ENCODE data around the gene DAPK2. TPM values are rescaled to one million over a fixed set of nuclear protein-coding genes. Genes with fewer than 3 reads are reported as not detected.
"Not testable (repeated sequence)": the region's sequence is repeated elsewhere in the genome, so short reads cannot be mapped to it uniquely, and the experiment has no call there.

The DAPK2 gene
- total and polyA plus RNA-seq, 9 donors: 2.9 to 5.9 (median 3.9) TPM

DNA sequence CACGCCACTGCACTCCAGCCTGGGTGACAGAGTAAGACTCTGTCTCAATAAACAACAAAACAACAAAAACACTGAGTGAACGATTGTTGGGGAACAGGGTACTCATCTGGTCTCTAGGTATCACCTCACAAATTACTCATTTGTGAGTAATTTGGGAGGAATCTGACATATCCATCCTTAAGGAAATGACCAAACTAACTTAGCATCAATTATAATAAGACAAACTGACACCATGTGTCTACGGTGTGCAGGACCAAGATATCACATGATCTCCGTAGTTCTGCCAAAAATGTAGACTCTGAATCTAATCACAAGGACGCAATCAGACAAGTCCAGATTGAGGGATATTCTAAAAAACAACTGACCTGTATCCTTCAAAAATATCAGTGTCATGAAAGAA, 12.0 kb upstream of the DAPK2 start:
- DNase-seq: no peak
- H3K36me3 ChIP-seq (ENCODE audit: control insufficient read depth, insufficient read depth, low read length): no peaks in the 10 kb centered on the region
- WGBS (ENCODE audit: insufficient coverage): no CpG with 5 or more reads among the region's 5 CpGs

DNA sequence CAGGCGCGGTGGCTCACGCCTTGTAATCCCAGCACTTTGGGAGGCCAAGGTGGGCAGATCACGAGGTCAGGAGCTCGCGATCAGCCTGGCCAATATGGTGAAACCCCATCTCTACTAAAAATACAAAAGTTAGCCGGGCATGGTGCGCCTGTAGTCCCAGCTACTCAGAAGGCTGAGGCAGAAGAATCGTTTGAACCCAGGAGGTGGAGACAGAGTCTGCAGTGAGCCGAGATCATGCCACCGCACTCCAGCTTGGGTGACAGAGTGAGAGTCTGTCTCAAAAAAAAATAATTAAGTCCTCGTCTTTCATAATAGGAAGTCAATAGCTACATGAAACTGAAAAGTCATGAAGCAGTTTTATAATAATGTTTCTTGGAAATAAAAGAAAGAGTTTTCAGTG, 7.4 kb upstream of the DAPK2 start:
- H3K4me1 ChIP-seq (ENCODE audit: control insufficient read depth, insufficient read depth, low read length); H3K4me3 ChIP-seq (ENCODE audit: low read length); DNase-seq; H3K27ac ChIP-seq (ENCODE audit: low read length); H3K36me3 ChIP-seq (ENCODE audit: control insufficient read depth, insufficient read depth, low read length); H3K9me3 ChIP-seq (replicated peaks; ENCODE audit: control insufficient read depth, low read depth, low read length); H3K27me3 ChIP-seq (ENCODE audit: control insufficient read depth, insufficient read depth, low read length): not testable (repeated sequence)
- WGBS (ENCODE audit: insufficient coverage): 75% methylated on average over 5 of the region's 12 CpGs

More for the DNA sequence above, 12.0 kb upstream of the DAPK2 start:
- no peaks in the 10 kb centered on the region for H3K4me1 ChIP-seq (ENCODE audit: control insufficient read depth, insufficient read depth, low read length)
- H3K4me3 ChIP-seq (ENCODE audit: low read length): no peak overlapping the region
- no peak overlapping the region for H3K27ac ChIP-seq (ENCODE audit: low read length)
- no peaks in the 10 kb centered on the region for H3K9me3 ChIP-seq (replicated peaks; ENCODE audit: control insufficient read depth, low read depth, low read length)
- H3K27me3 ChIP-seq (ENCODE audit: control insufficient read depth, insufficient read depth, low read length): no peaks in the 10 kb centered on the region

DNA sequence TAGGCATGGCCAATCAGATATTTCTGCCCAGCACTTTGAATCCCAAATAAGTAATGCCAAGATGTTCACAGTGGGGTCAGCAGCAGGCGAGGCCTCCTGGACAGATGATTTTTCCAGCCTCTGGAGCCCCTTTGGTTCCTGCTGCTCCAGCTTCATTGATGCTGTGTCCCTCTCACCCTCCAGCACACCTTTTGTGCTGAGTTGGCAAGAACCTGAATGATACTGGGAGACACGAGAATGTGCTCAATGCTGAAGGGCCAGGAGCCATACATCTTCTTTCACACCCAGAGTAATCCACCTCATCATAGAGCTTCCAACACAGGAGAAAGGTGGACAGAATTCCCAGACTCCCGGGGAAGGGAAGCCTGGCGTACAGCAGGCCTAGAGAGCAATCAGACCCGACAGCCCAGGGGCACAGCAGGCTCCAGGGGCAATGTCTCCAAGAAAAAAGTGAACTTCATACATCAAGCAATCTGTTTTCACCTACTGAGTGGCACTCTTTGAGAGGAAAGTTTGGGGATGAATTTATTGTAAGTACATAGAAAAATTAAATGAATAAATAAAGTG, 6.7 kb upstream of the DAPK2 start:
- Histone ChIP-seq H3K9me3 (replicated peaks; ENCODE audit: control insufficient read depth, low read depth, low read length) (no peaks in the 10 kb centered on the region), H3K27ac (ENCODE audit: low read length) (no peak overlapping the region), H3K4me1 (ENCODE audit: control insufficient read depth, insufficient read depth, low read length) (peaks cover 9% of the 10 kb centered on the region), H3K36me3 (ENCODE audit: control insufficient read depth, insufficient read depth, low read length) (no peaks in the 10 kb centered on the region), H3K4me3 (ENCODE audit: low read length) (no peak overlapping the region), H3K27me3 (ENCODE audit: control insufficient read depth, insufficient read depth, low read length) (peaks cover 4% of the 10 kb centered on the region)
- WGBS (ENCODE audit: insufficient coverage): 100% methylated on average over 2 of the region's 5 CpGs
- no peak for DNase-seq

DNA sequence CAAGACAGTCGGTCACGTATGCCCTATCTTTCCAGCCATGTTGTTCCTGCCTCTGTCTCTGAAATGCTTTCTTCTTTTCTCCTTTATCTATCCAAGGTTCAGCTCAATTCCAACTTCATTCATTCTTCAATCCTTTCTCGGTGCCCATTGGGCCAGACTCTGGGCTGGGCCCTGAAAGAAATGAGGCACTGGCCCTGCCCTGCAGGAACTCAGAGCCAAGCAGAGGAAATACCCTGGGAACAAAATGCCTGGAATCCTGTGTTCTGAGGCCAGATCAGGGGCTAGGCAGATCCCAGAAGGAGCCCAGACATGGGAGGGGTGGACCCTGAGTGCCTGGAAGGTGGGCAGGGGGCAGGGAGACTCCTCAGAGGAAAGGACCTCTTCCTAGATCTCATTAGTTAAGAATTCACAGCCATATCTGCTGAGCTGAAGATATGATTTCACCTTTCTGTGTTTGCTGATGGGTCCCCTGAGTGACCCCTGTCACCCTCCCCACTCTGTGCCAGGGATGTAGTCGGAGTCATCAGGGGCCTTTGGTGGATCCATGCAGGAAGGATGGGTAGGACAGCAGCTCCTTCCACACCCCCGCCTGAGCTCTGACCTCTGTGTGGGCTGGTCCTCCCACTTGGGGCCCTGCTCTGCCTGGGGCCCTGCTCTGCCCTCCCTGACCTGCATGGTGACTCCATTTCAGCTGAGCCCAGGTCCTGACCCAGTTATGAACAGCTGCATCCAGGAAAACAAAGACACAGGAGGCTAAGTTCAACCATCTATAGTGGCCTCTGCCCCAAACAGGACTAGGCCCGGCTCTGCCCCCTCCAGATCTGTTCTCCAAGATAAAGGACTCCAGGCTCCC, 5.3 kb upstream of the DAPK2 start:
- H3K27me3 ChIP-seq (ENCODE audit: control insufficient read depth, insufficient read depth, low read length): peaks cover 12% of the 10 kb centered on the region
- no peaks in the 10 kb centered on the region for H3K36me3 ChIP-seq (ENCODE audit: control insufficient read depth, insufficient read depth, low read length)
- 79% methylated on average over 4 of the region's 6 CpGs for WGBS (ENCODE audit: insufficient coverage)
- no peak overlapping the region for H3K27ac ChIP-seq (ENCODE audit: low read length)
- no peak overlapping the region for H3K4me3 ChIP-seq (ENCODE audit: low read length)
- H3K9me3 ChIP-seq (replicated peaks; ENCODE audit: control insufficient read depth, low read depth, low read length): no peaks in the 10 kb centered on the region
- H3K4me1 ChIP-seq (ENCODE audit: control insufficient read depth, insufficient read depth, low read length): peaks cover 16% of the 10 kb centered on the region
- DNase-seq: no peak

DNA sequence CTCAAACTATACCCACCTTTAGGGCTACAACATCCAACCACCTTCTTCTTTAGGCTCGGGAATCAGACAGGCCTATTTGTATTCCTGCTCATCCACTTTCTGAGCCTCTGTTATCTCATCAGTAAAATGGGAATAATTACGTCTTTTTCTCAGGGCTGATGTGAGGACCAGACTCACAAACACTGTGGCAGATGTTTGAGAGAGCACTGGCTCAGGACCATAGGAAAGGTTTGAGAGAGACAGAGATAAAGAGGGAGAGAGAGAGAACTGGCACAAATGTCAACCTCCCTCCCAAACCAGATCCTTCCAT, 4.8 kb upstream of the DAPK2 start:
- Histone ChIP-seq H3K9me3 (replicated peaks; ENCODE audit: control insufficient read depth, low read depth, low read length) (no peaks in the 10 kb centered on the region), H3K4me3 (ENCODE audit: low read length) (no peak overlapping the region), H3K36me3 (ENCODE audit: control insufficient read depth, insufficient read depth, low read length) (no peaks in the 10 kb centered on the region), H3K27ac (ENCODE audit: low read length) (no peak overlapping the region), H3K27me3 (ENCODE audit: control insufficient read depth, insufficient read depth, low read length) (peaks cover 15% of the 10 kb centered on the region), H3K4me1 (ENCODE audit: control insufficient read depth, insufficient read depth, low read length) (peaks cover 18% of the 10 kb centered on the region)
- WGBS (ENCODE audit: insufficient coverage): no CpG with 5 or more reads among the region's 2 CpGs
- DNase-seq: no peak

DNA sequence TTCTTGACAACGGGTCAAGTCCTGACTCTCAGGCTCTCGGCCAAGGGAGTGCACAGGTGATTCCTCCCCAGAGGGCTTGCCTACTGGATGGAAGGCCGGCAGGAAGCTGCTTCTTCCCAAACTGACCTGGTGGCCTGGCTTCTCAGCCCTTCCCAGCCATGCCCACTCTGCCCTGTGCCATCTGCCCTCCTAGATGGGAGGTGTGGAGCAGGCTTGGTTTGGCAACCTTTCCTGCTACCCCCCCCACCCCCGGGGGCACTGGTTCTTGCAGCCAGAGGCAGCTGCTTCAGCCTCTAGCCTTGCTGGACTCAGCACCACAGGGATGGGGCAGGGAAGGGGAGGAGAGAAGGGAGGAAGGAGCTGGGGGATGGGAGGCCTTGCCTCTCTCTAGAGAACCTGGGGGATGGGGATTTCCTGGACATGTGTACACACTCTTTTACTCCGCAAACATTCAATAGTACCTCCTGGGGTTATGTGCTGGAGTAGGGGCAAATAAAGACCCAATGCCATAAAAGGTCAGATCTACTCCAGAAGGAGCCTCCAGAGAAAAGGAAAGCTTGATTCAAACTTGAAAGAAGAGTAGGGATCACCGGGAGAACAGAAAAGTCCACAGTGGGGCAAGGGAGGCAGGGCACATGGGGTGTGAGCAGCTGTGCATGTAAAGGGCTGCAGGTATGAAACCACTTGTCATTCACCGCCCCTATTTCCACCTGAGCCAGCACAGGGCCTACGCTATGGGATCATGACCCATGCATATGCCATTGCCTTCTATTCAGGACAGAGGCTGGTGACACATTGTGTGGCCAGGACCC, 4.2 kb upstream of the DAPK2 start:
- DNase-seq: peak; percentile 13
- Histone ChIP-seq H3K9me3 (replicated peaks; ENCODE audit: control insufficient read depth, low read depth, low read length) (no peaks in the 10 kb centered on the region), H3K4me1 (ENCODE audit: control insufficient read depth, insufficient read depth, low read length) (peaks cover 22% of the 10 kb centered on the region), H3K27me3 (ENCODE audit: control insufficient read depth, insufficient read depth, low read length) (peaks cover 18% of the 10 kb centered on the region), H3K27ac (ENCODE audit: low read length) (no peak overlapping the region), H3K4me3 (ENCODE audit: low read length) (no peak overlapping the region), H3K36me3 (ENCODE audit: control insufficient read depth, insufficient read depth, low read length) (no peaks in the 10 kb centered on the region)
- WGBS (ENCODE audit: insufficient coverage): 76% methylated on average over 4 of the region's 8 CpGs

DNA sequence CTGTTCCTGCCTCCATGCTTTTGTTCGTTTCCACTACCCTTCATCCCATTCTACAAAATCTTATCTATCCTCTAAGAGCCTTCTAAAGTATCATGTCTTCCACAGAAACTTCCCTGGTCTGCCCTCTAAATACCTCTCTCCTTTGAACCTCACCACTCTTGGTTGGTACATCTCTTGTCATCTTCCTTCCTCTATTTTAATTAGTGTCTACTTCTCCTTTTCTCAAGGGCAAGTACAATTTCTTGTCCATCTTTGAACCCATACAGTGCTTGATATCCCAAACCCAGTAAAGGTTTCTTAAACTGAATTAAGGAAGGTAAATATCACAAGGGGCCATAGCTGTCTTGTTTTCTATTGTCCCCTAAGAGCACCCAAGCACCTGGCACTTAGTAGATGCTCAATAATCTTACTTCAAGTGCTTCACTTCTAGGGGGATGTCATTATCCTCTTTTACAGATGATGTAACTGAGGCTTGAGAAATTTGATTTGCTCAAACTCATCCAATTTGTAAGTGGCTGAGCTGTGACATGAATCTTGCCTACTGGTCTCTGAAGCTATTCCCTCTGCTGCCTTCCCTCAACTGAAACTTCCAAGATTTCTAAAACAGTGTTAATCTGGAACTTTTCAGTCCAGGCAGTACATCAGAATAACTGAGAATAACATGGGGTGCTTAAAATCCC, 2.6 kb upstream of the DAPK2 start:
- no peaks in the 10 kb centered on the region for H3K9me3 ChIP-seq (replicated peaks; ENCODE audit: control insufficient read depth, low read depth, low read length)
- no peak overlapping the region for H3K4me3 ChIP-seq (ENCODE audit: low read length)
- peaks cover 22% of the 10 kb centered on the region for H3K27me3 ChIP-seq (ENCODE audit: control insufficient read depth, insufficient read depth, low read length)
- no peaks in the 10 kb centered on the region for H3K36me3 ChIP-seq (ENCODE audit: control insufficient read depth, insufficient read depth, low read length)
- DNase-seq: no peak
- WGBS (ENCODE audit: insufficient coverage): 77% methylated on average over 1 of the region's 1 CpG
- H3K4me1 ChIP-seq (ENCODE audit: control insufficient read depth, insufficient read depth, low read length): peaks cover 34% of the 10 kb centered on the region
- no peak overlapping the region for H3K27ac ChIP-seq (ENCODE audit: low read length)

DNA sequence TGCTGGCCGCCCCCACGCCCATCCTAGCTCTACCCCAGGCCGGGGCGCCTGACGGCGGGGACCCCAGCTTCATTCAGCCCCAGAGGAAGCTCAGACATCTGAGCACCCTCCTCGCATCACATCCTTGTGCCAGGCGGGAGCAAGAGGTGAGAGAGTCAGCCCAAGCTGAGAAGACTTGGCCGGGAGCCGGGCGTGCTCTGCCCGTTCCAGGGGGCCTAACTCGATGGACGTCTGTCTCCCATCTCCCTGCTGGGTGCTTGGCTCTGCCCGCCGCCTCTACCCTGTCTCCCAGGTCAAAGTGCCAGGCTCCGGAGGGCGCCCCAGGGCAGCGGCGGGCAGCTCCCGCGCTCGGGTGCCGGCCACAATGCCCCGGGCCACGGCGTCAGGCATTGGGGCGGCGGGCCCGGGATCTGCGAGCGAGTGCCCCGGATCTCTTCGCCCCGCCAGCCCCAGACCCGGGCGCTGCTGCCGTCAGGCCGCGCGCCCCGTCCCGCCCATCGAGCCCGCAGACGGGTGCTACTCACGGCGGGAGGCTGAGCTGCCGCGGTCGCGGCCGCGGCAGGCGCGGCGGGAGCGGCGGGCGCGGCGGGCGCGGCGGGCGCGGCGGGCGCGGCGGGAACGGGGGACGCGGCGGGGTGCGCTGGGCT, 388 bp downstream of the DAPK2 start:
- Histone ChIP-seq H3K27ac (ENCODE audit: low read length) (no peak overlapping the region), H3K9me3 (replicated peaks; ENCODE audit: control insufficient read depth, low read depth, low read length) (no peaks in the 10 kb centered on the region), H3K4me1 (ENCODE audit: control insufficient read depth, insufficient read depth, low read length) (peaks cover 34% of the 10 kb centered on the region), H3K27me3 (ENCODE audit: control insufficient read depth, insufficient read depth, low read length) (peaks cover 20% of the 10 kb centered on the region), H3K4me3 (ENCODE audit: low read length) (peak overlapping the region; percentile 27), H3K36me3 (ENCODE audit: control insufficient read depth, insufficient read depth, low read length) (no peaks in the 10 kb centered on the region)
- 9% methylated on average over 73 of the region's 76 CpGs for WGBS (ENCODE audit: insufficient coverage)
- DNase-seq: no peak

DNA sequence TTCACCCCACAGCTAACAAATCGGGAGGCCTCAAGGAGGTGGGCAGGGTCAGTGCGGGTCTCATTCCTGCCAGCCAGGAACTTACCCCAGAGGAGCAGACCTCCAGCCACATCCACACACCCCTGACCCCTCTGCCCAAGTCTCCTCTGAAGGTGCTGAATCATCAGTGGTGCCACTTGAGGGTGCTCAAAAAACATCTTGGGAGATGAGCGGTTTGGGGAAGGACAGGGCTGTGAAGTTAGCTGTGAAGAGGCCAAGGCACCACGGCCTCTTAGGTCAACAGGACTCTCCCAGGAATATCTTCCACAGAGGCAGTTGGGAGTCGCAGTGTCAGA, 1.2 kb downstream of the DAPK2 start:
- H3K27ac ChIP-seq (ENCODE audit: low read length): no peak overlapping the region

More for the DNA sequence above, 1.2 kb downstream of the DAPK2 start:
- Histone ChIP-seq H3K4me3 (ENCODE audit: low read length) (no peak overlapping the region), H3K9me3 (replicated peaks; ENCODE audit: control insufficient read depth, low read depth, low read length) (no peaks in the 10 kb centered on the region), H3K4me1 (ENCODE audit: control insufficient read depth, insufficient read depth, low read length) (peaks cover 26% of the 10 kb centered on the region), H3K36me3 (ENCODE audit: control insufficient read depth, insufficient read depth, low read length) (no peaks in the 10 kb centered on the region), H3K27me3 (ENCODE audit: control insufficient read depth, insufficient read depth, low read length) (peaks cover 20% of the 10 kb centered on the region)
- no peak for DNase-seq
- 75% methylated on average over 5 of the region's 5 CpGs for WGBS (ENCODE audit: insufficient coverage)
